Ovary (tissue), 9 donors: ENCODE results near the gene BNC2. TPM values are rescaled to one million over a fixed set of nuclear protein-coding genes. Genes with fewer than 3 reads are reported as not detected.

Source experiments
- DNase-seq, 5 donors: peaks; one replicate each; pipeline ENCODE4 v3.0.0-alpha.2; 2019 to 2020
- H3K27ac ChIP-seq, 2 donors: fragments of 200-600 bp; one replicate each; pipeline versions ENCODE4 v1.5.1 to v1.8.0; 2019 to 2022
- H3K27me3 ChIP-seq: fragments of 200-600 bp; one replicate; pipeline ENCODE4 v1.8.0; 2022
- H3K36me3 ChIP-seq: fragments of 200-600 bp; sonication (generic); one replicate; pipeline ENCODE4 v1.5.1; 2019
- H3K4me1 ChIP-seq: one replicate; pipeline ENCODE4 v1.8.1; 2013; ENCODE audit warnings: mild to moderate bottlenecking, moderate library complexity; ENCODE audit not compliant: insufficient read depth
- H3K4me3 ChIP-seq: fragments of 200-600 bp; sonication (generic); one replicate; pipeline ENCODE4 v1.5.1; 2017
- H3K9me3 ChIP-seq, 2 donors: fragments of 200-600 bp in 1 of 2; sonication (generic) in 1 of 2; one replicate each; pipeline versions ENCODE4 v1.5.1 to v1.8.1; 2013 to 2019; ENCODE audit warnings: mild to moderate bottlenecking in 1 of 2, moderate library complexity in 1 of 2
- EP300 ChIP-seq: sonication (generic); formaldehyde crosslinking; IDR thresholded peaks from one replicate; pipeline ENCODE4 v1.6.1; 2017; ENCODE audit warnings: antibody characterized with exemption
- POLR2A ChIP-seq: fragments of 450-650 bp; IDR thresholded peaks from one replicate; pipeline ENCODE4 v1.6.1; 2017; ENCODE audit warnings: antibody characterized with exemption, mild to moderate bottlenecking, moderate library complexity
- WGBS, 3 donors: extraction: QIAGEN DNeasy Blood & Tissue Kit in 1 of 3; methylation state at CpG; one replicate each; pipeline versions ENCODE4 v1.1.5 to v1.1.7; 2013 to 2017; 5-methylcytosine and 5-hydroxymethylcytosine counted together
- intact Hi-C, 4 donors: fragments of 100-400 bp; cut with DNase I; formaldehyde crosslinking; loops; one replicate each; pipeline versions ENCODE4 v1.11.0 to v1.15.1; 2022 to 2023
- polyA plus RNA-seq, 2 donors: library from polyadenylated mRNA; stranded (reverse); fragments of 200-250 nt in 1 of 2; fragments of 350-450 nt in 1 of 2; fragmentation: Illumina TruSeq in 1 of 2; extraction: RNeasy Lipid Tissue Mini Kit (QIAGEN cat#74804) in 1 of 2; gene quantifications; one replicate each; pipeline ENCODE4 v1.2.3, GENCODE V29; 2013 to 2014
- total RNA-seq, 7 donors: library from RNA; depleted of rRNA in 2 of 7; stranded (reverse); fragments of >200 nt in 2 of 7; fragmentation: NEBNext Ultra II Directional in 3 of 7; extraction: Animal tissue kit (Norgen Biotek cat#: 25700) in 3 of 7; gene quantifications; one replicate each; pipeline versions ENCODE4 v1.1.0 to v1.2.4, GENCODE V29; 2016 to 2023
- TF ChIP-seq, protein P1 (sequence below), 3 donors: fragments of 450-650 bp in 2 of 3; fragments of 200-600 bp in 1 of 3; IDR thresholded peaks; one replicate each; pipeline versions ENCODE4 v1.5.1 to v1.8.0; 2016 to 2022; ENCODE audit warnings: antibody characterized with exemption in 3 of 3, mild to moderate bottlenecking in 1 of 3
- donor health status: DM: no; HTN: no; CAD: no; lungs with moderate emphysema.
- donor health status: DM: no; HTN: no; CAD: no.
- donor health status: Bipolar disorder and iron deficiency.
- donor health status: DM: yes; HTN: yes; CAD: no.
- donor health status: DM: no; HTN: no; CAD: no.
- donor health status: DM: yes; HTN: yes; CAD: no.

The BNC2 gene
- total and polyA plus RNA-seq, 9 donors = 17.2 to 232 (median 197) TPM

DNA sequence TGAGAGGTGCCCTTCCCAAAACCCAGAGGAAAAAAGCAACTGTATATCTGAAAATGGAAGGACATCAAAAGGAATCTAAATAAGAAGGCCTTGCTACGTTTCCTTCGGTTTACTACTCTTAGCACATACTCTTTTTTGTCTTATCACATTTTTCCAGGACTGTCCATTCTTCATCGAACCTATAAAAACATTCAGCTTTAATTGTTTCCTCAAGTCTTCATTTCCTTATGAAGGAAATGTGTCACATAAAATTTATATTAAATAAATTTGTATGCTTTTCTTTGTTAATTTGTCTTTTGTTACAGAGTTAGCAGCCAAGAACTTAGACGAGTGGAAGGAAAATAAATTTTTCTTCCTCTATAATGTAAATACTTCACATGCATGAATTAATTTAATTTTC is 255.0 kb downstream of the BNC2 start:
- intact Hi-C loops = no loop called here
- WGBS, 3 donors = 75 to 78% (median 77%) methylated on average over 4 of the region's 4 CpGs
- TF ChIP-seq POLR2A (no peak), EP300 (no peak)
- TF ChIP-seq, protein P1, sequence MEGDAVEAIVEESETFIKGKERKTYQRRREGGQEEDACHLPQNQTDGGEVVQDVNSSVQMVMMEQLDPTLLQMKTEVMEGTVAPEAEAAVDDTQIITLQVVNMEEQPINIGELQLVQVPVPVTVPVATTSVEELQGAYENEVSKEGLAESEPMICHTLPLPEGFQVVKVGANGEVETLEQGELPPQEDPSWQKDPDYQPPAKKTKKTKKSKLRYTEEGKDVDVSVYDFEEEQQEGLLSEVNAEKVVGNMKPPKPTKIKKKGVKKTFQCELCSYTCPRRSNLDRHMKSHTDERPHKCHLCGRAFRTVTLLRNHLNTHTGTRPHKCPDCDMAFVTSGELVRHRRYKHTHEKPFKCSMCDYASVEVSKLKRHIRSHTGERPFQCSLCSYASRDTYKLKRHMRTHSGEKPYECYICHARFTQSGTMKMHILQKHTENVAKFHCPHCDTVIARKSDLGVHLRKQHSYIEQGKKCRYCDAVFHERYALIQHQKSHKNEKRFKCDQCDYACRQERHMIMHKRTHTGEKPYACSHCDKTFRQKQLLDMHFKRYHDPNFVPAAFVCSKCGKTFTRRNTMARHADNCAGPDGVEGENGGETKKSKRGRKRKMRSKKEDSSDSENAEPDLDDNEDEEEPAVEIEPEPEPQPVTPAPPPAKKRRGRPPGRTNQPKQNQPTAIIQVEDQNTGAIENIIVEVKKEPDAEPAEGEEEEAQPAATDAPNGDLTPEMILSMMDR (IDR thresholded peaks at IDR 0.05) = no peak
- H3K27ac ChIP-seq = no peak overlapping the region
- no peaks in the 10 kb centered on the region for H3K36me3 ChIP-seq
- H3K27me3 ChIP-seq = no peaks in the 10 kb centered on the region
- DNase-seq = no peak
- H3K4me3 ChIP-seq = no peak overlapping the region
- peaks cover 12% of the 10 kb centered on the region for H3K4me1 ChIP-seq
- no peaks in the 10 kb centered on the region for H3K9me3 ChIP-seq

DNA sequence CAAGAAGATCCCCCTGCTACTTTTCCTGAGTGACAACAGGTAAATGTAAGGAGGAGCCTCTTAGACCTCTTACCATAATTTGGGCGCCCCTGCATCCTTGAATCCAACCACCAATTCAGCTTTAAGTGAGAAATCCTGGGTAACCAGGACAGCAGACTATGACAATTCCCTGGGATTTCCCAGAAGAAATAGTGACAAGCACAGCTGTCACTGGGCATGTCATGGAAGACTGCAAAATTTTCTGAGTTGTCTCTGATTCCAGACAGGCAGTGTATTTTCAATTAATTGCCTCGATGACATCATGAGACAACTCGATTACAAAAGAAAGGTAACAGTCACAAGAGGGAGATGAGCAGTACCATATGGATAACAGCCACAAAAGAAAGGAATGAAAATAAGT is 256.9 kb downstream of the BNC2 start:
- Histone ChIP-seq H3K27me3 (no peaks in the 10 kb centered on the region), H3K27ac (no peak overlapping the region), H3K36me3 (no peaks in the 10 kb centered on the region), H3K4me3 (no peak overlapping the region), H3K9me3 (no peaks in the 10 kb centered on the region), H3K4me1 (peaks cover 10% of the 10 kb centered on the region)
- intact Hi-C loops = no loop called here
- TF ChIP-seq, protein P1 (IDR thresholded peaks at IDR 0.05) = no peak
- TF ChIP-seq EP300 (no peak), POLR2A (no peak)
- DNase-seq = no peak
- WGBS, 3 donors = 40 to 51% (median 48%) methylated on average over 3 of the region's 3 CpGs

DNA sequence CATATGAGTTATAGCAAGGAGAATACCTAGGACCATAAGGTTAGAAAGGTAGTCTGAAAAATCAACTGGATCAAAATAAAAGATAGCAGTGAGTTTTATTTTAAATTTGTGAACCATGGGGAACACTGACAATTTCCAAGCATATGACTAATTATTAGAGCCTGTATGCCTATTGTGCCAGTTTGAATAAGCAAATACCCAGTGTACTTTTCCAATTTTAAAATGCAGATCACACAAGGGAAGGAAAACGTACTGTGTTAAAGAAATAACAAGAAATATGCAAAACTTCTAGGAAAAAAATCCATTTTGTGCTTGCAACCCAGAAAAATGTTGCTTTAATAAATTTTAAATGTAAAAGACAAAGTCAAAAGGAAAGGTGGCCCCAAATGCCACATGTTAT is 257.4 kb downstream of the BNC2 start:
- DNase-seq = no peak
- Histone ChIP-seq H3K36me3 (no peaks in the 10 kb centered on the region), H3K27ac (no peak overlapping the region), H3K9me3 (no peaks in the 10 kb centered on the region), H3K27me3 (no peaks in the 10 kb centered on the region), H3K4me1 (peaks cover 10% of the 10 kb centered on the region), H3K4me3 (no peak overlapping the region)
- intact Hi-C loops = no loop called here
- TF ChIP-seq, protein P1 (IDR thresholded peaks at IDR 0.05) = no peak
- TF ChIP-seq EP300 (no peak), POLR2A (no peak)
- WGBS, 3 donors = 83 to 90% (median 86%) methylated on average over 1 of the region's 1 CpG

DNA sequence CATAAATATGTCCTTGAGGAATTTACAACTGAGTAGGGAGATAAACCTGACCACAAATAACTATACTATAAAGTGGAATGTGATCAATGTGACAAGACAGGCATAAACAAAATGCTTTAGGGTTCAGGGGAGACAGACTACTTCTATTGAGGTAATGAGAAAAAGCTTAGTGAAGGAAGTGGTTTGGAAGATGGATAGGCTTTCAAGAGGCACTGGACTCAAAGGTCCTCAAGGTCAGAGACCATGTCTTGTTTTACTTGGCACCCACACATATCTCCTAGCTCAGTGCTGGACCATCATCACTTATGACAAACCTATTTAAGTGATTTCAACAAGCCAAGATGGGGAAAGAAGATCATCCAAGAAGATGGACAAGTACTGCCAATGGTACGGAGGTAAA is 257.8 kb downstream of the BNC2 start:
- Histone ChIP-seq H3K27me3 (no peaks in the 10 kb centered on the region), H3K4me1 (peaks cover 8% of the 10 kb centered on the region), H3K36me3 (no peaks in the 10 kb centered on the region), H3K4me3 (no peak overlapping the region), H3K9me3 (no peaks in the 10 kb centered on the region), H3K27ac (no peak overlapping the region)
- intact Hi-C loops = no loop called here
- no peak for DNase-seq
- 96 to 100% (median 98%) methylated on average over 1 of the region's 1 CpG for WGBS, 3 donors
- TF ChIP-seq POLR2A = no peak
- TF ChIP-seq EP300 = no peak
- TF ChIP-seq, protein P1 (IDR thresholded peaks at IDR 0.05) = no peak

DNA sequence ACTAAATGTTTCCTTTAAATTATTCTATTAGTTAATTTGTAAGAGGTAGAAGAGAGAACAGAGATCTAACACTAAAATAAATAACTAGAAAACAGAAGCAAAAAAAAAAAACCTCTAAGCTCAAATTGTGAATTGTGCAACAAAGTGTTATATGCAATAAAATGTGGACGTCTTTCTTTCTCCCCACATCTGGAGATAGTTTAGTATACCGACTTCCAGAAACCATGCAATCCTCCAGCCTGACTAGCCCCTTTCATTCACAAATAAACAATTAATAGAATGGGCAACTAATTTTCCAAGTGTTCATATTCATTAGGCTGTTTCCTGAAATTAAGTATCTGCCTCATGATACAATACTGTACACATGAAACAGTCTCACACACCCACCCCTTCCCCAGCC is 258.5 kb downstream of the BNC2 start:
- no peak overlapping the region for H3K4me3 ChIP-seq
- no peaks in the 10 kb centered on the region for H3K27me3 ChIP-seq
- 36 to 53% (median 47%) methylated on average over 2 of the region's 2 CpGs for WGBS, 3 donors
- peaks cover 8% of the 10 kb centered on the region for H3K4me1 ChIP-seq
- no peaks in the 10 kb centered on the region for H3K36me3 ChIP-seq
- no peaks in the 10 kb centered on the region for H3K9me3 ChIP-seq
- H3K27ac ChIP-seq = no peak overlapping the region
- TF ChIP-seq, protein P1 (IDR thresholded peaks at IDR 0.05) = no peak
- no peak for TF ChIP-seq EP300
- TF ChIP-seq POLR2A = no peak
- DNase-seq = no peak
- intact Hi-C loops = no loop called here
